Measurements from ENCODE around the gene MANBA. TPM values are rescaled to one million over a fixed set of nuclear protein-coding genes. Genes with fewer than 3 reads are reported as not detected.

The MANBA gene
- total RNA-seq, 1 experiment from 2014 or later = 4.0 TPM

DNA sequence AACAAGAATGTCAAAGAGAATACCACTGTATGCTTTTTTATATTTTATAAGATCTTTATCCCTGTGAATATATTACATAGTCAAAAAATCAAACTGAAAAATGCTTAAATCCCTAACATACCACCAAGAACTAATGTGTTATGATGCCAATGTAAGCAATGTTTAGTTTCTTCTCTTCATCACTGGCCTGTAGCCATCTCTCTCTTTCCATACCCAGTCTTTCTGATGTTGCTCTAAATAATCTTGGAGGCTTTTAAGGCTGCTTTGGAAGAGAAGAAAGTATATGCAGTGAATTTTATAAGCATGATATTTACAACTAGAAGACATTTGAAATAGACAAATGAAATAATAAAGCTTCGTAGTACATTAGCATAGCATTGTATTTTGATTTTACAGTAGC lies 176.7 kb downstream of the MANBA start:
- no peak overlapping the region for H3K27ac ChIP-seq (ENCODE audit: low read depth, low read length, poor library complexity, severe bottlenecking)
- H3K27me3 ChIP-seq (replicated peaks; ENCODE audit: insufficient read depth, low read depth, low read length, poor library complexity) = no peaks in the 10 kb centered on the region
- no peaks in the 10 kb centered on the region for H3K4me1 ChIP-seq (ENCODE audit: insufficient read depth, low read length, poor library complexity, severe bottlenecking)
- no peak overlapping the region for H3K4me3 ChIP-seq (ENCODE audit: low read depth, low read length, poor library complexity, severe bottlenecking)
- no peaks in the 10 kb centered on the region for H3K9me3 ChIP-seq (ENCODE audit: low read depth, low read length, poor library complexity, severe bottlenecking)
- ChIA-PET CTCF (no interaction called here), POLR2A (ENCODE audit: low non-redundant PET) (no interaction called here)
- BruUV-seq (replicated peaks) = no TSS peak
- DNase-seq (ENCODE audit: low spot score) = no peak
- no peaks in the 10 kb centered on the region for H3K36me3 ChIP-seq (ENCODE audit: insufficient read depth, low read length, poor library complexity, severe bottlenecking)
- TF ChIP-seq EZH2 (IDR thresholded peaks at IDR 0.05; ENCODE audit: borderline replicate concordance, low read depth, low read length, poor library complexity, severe bottlenecking) = no peak
- TF ChIP-seq, protein P1, sequence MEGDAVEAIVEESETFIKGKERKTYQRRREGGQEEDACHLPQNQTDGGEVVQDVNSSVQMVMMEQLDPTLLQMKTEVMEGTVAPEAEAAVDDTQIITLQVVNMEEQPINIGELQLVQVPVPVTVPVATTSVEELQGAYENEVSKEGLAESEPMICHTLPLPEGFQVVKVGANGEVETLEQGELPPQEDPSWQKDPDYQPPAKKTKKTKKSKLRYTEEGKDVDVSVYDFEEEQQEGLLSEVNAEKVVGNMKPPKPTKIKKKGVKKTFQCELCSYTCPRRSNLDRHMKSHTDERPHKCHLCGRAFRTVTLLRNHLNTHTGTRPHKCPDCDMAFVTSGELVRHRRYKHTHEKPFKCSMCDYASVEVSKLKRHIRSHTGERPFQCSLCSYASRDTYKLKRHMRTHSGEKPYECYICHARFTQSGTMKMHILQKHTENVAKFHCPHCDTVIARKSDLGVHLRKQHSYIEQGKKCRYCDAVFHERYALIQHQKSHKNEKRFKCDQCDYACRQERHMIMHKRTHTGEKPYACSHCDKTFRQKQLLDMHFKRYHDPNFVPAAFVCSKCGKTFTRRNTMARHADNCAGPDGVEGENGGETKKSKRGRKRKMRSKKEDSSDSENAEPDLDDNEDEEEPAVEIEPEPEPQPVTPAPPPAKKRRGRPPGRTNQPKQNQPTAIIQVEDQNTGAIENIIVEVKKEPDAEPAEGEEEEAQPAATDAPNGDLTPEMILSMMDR (conservative IDR thresholded peaks at IDR 0.05; ENCODE audit: low read depth, low read length) = no peak
- intact Hi-C loops (cut with micrococcal nuclease; ENCODE audit: unreplicated experiment) = no loop called here

Other genes with a start within 250 kb of the MANBA start
- 354 and 378 TPM in 2 replicates for gene UBE2D3, start 66.6 kb upstream of the MANBA start, total RNA-seq (2021)
- gene CISD2, start 108.0 kb upstream of the MANBA start, total RNA-seq (2021) = 40.2 and 49.3 TPM in 2 replicates